Tibial nerve (tissue), 4 donors: ENCODE results near the gene RESF1. TPM values are rescaled to one million over a fixed set of nuclear protein-coding genes. Genes with fewer than 3 reads are reported as not detected.

Experiments used
- DNase-seq, 2 donors: peaks; one replicate each; pipeline ENCODE4 v3.0.0-alpha.2; 2019; ENCODE audit warnings: low spot score in 2 of 2
- H3K27ac ChIP-seq, 4 donors: fragments of 200-600 bp; sonication (generic) in 3 of 4; one replicate each; pipeline ENCODE4 v1.5.1; 2017 to 2019; ENCODE audit warnings: mild to moderate bottlenecking in 1 of 4
- H3K27me3 ChIP-seq, 2 donors: fragments of 200-600 bp; sonication (generic) in 1 of 2; one replicate each; pipeline versions ENCODE4 v1.5.1 to v1.6.0; 2017 to 2019
- H3K36me3 ChIP-seq, 3 donors: fragments of 200-600 bp; sonication (generic); one replicate each; pipeline ENCODE4 v1.5.1; 2018 to 2019
- H3K4me1 ChIP-seq, 4 donors: fragments of 200-600 bp; sonication (generic) in 3 of 4; one replicate each; pipeline ENCODE4 v1.5.1; 2017 to 2019
- H3K4me3 ChIP-seq, 4 donors: fragments of 200-600 bp; sonication (generic) in 3 of 4; one replicate each; pipeline ENCODE4 v1.5.1; 2017 to 2019; ENCODE audit warnings: mild to moderate bottlenecking in 1 of 4, moderate library complexity in 1 of 4
- H3K9me3 ChIP-seq, 4 donors: fragments of 200-600 bp; sonication (generic) in 3 of 4; one replicate each; pipeline ENCODE4 v1.5.1; 2017 to 2019
- EP300 ChIP-seq, 2 donors: sonication (generic); formaldehyde crosslinking; IDR thresholded peaks; one replicate each; pipeline ENCODE4 v1.6.1; 2017; ENCODE audit warnings: antibody characterized with exemption in 2 of 2, mild to moderate bottlenecking in 1 of 2
- POLR2A ChIP-seq, 2 donors: fragments of 450-650 bp; IDR thresholded peaks; one replicate each; pipeline ENCODE4 v1.6.1; 2017; ENCODE audit warnings: antibody characterized with exemption in 2 of 2, mild to moderate bottlenecking in 2 of 2, moderate library complexity in 2 of 2
- WGBS, 2 donors: methylation state at CpG; one replicate each; pipeline ENCODE4 v1.1.5; 2018; 5-methylcytosine and 5-hydroxymethylcytosine counted together
- total RNA-seq, 4 donors: library from RNA; depleted of rRNA; stranded (reverse); fragments of >200 nt; gene quantifications; one replicate each; pipeline ENCODE4 v1.1.0, GENCODE V29; 2016
- TF ChIP-seq, protein P1 (sequence below), 5 experiments: fragments of 200-600 bp in 3 of 5; fragments of 450-650 bp in 2 of 5; sonication (generic) in 3 of 5; IDR thresholded peaks; one replicate each; pipeline ENCODE4 v1.5.1; 2016 to 2019; ENCODE audit warnings: antibody characterized with exemption in 5 of 5, mild to moderate bottlenecking in 3 of 5, moderate library complexity in 2 of 5

Gene RESF1
- total RNA-seq, 4 donors from 2014 or later = 39.6 to 51.1 (median 46.2) TPM

DNA sequence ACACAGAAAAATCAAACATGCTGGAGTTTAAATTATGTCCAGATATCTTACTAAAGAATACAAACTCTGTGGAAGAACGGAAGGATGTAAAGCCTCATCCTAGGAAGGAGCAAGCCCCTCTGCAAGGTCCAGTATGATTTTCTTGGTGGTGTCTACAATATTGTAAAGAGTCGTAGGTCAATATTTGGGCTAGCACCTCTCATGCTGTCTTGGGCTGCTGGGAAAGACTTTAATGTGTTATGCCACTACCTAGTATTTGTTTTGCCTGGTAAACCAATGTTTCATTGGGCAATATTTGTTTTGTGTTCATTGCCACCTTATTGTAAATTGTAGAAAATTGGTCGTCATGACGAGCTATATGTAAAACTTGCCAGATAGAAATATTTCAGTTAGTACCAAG is 26.6 kb downstream of the RESF1 start:
- peaks cover 0 to 69% (median 21%) of the 10 kb centered on the region in 3 donors for H3K36me3 ChIP-seq
- WGBS, 2 donors = 87 to 89% methylated on average over 4 of the region's 4 CpGs
- no peaks in the 10 kb centered on the region for H3K27me3 ChIP-seq
- no peak overlapping the region for H3K27ac ChIP-seq
- TF ChIP-seq, protein P1, sequence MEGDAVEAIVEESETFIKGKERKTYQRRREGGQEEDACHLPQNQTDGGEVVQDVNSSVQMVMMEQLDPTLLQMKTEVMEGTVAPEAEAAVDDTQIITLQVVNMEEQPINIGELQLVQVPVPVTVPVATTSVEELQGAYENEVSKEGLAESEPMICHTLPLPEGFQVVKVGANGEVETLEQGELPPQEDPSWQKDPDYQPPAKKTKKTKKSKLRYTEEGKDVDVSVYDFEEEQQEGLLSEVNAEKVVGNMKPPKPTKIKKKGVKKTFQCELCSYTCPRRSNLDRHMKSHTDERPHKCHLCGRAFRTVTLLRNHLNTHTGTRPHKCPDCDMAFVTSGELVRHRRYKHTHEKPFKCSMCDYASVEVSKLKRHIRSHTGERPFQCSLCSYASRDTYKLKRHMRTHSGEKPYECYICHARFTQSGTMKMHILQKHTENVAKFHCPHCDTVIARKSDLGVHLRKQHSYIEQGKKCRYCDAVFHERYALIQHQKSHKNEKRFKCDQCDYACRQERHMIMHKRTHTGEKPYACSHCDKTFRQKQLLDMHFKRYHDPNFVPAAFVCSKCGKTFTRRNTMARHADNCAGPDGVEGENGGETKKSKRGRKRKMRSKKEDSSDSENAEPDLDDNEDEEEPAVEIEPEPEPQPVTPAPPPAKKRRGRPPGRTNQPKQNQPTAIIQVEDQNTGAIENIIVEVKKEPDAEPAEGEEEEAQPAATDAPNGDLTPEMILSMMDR (IDR thresholded peaks at IDR 0.05) = no peak
- TF ChIP-seq EP300 (IDR thresholded peaks at IDR 0.05) (no peak), POLR2A (IDR thresholded peaks at IDR 0.05) (no peak)
- no peaks in the 10 kb centered on the region for H3K4me1 ChIP-seq
- peaks cover 0 to 15% (median 3%) of the 10 kb centered on the region in 4 donors for H3K9me3 ChIP-seq
- no peak overlapping the region for H3K4me3 ChIP-seq
- DNase-seq = no peak

GRCh38 chr12:31989571-31990362 is 30.6 kb downstream of the RESF1 start:
- WGBS, 2 donors = 90 to 95% methylated on average over 15 of the region's 15 CpGs
- TF ChIP-seq, protein P1 (IDR thresholded peaks at IDR 0.05) = no peak
- TF ChIP-seq EP300 (IDR thresholded peaks at IDR 0.05) = no peak

DNA sequence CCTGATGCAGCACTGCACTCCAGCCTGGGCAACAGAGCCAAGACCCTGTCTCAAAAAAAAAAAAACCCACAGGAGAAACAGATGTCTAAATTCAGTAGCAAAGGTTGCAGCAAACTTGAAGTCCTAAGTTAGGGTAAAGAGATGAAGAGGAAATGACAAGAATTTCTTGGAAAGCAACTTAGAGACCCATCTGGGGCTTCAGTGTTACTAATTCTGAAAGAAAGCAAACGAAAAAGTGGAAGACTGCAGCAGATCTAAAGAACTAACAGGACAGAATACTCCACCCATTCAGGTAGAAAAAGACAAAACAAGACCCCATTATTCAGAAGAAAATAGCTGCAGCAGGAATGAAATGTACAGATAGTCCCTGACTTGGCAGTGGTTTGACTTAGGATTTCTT is 31.9 kb downstream of the RESF1 start:
- Histone ChIP-seq H3K27me3 (no peaks in the 10 kb centered on the region), H3K9me3 (no peaks in the 10 kb centered on the region), H3K4me3 (no peak overlapping the region), H3K36me3 (peaks cover 0 to 89% (median 13%) of the 10 kb centered on the region in 3 donors), H3K27ac (no peak overlapping the region), H3K4me1 (no peaks in the 10 kb centered on the region)
- DNase-seq = no peak
- TF ChIP-seq POLR2A (IDR thresholded peaks at IDR 0.05) (no peak), EP300 (IDR thresholded peaks at IDR 0.05) (no peak)
- TF ChIP-seq, protein P1 (IDR thresholded peaks at IDR 0.05) = no peak
- WGBS, 2 donors = 74 to 79% methylated on average over 1 of the region's 1 CpG

More at GRCh38 chr12:31989571-31990362, 30.6 kb downstream of the RESF1 start:
- DNase-seq = no peak
- Histone ChIP-seq H3K9me3 (peaks cover 0 to 5% (median 0%) of the 10 kb centered on the region in 4 donors), H3K27me3 (no peaks in the 10 kb centered on the region), H3K27ac (no peak overlapping the region), H3K4me3 (no peak overlapping the region), H3K36me3 (peaks cover 0 to 80% (median 8%) of the 10 kb centered on the region in 3 donors), H3K4me1 (no peaks in the 10 kb centered on the region)

DNA sequence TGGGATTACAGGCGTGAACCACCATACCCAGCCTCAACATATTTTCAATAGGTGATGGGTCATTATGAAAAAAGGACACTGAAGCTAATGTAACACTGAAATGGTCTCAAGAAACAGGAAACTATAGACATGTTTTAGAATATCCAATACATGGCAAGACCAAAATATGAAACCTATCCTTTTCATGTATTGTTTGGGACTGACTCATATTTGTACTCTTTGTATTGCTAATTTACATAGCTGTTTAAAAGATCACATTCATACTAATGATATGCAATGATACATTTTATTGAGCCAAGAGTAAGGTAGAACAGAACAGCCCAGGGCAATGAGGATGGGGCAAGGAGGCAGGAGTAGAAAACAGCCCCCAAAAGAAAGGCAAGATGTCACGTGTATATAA is 32.6 kb downstream of the RESF1 start:
- Histone ChIP-seq H3K27me3 (no peaks in the 10 kb centered on the region), H3K4me1 (no peaks in the 10 kb centered on the region), H3K9me3 (no peaks in the 10 kb centered on the region), H3K36me3 (peaks cover 0 to 96% (median 14%) of the 10 kb centered on the region in 3 donors), H3K27ac (no peak overlapping the region), H3K4me3 (no peak overlapping the region)
- 93% methylated on average over 2 of the region's 2 CpGs for WGBS, 2 donors
- TF ChIP-seq EP300 (IDR thresholded peaks at IDR 0.05) (no peak), POLR2A (IDR thresholded peaks at IDR 0.05) (no peak)
- TF ChIP-seq, protein P1 (IDR thresholded peaks at IDR 0.05) = no peak
- no peak for DNase-seq

GRCh38 chr12:31999692-32000091 is 40.5 kb downstream of the RESF1 start:
- 93 to 99% methylated on average over 6 of the region's 6 CpGs for WGBS, 2 donors
- Histone ChIP-seq H3K27ac (no peak overlapping the region), H3K27me3 (no peaks in the 10 kb centered on the region), H3K36me3 (peaks cover 0 to 73% (median 24%) of the 10 kb centered on the region in 3 donors), H3K4me1 (no peaks in the 10 kb centered on the region), H3K9me3 (no peaks in the 10 kb centered on the region), H3K4me3 (no peak overlapping the region)
- TF ChIP-seq, protein P1 (IDR thresholded peaks at IDR 0.05) = no peak
- TF ChIP-seq POLR2A (IDR thresholded peaks at IDR 0.05) = no peak
- no peak for TF ChIP-seq EP300 (IDR thresholded peaks at IDR 0.05)
- no peak for DNase-seq
